ENCODE results near the gene DDTL.
"Not testable (repeated sequence)": the region's sequence is repeated elsewhere in the genome, so short reads cannot be mapped to it uniquely, and the experiment has no call there.

Gene DDTL

DNA sequence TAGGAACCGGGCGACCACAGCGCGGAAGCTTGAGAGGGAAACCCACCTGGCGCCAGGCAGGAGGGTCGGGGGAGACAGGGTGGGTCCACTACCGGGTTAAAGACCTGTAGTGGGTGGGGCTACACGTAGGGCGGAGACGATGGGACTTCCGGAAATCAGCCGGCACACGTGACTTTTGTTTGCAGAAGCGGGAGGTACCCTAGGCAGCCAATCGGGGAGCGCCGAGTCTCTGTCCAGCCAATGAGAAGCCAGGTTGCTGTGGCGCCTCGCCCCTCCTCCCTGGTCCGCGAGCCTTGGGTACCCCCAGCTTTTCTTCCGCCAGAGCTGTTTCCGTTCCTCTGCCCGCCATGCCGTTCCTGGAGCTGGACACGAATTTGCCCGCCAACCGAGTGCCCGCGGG lies at the start of gene DDTL:
DDTL (plus strand) TSS at position 321 of the 400 bp plus-strand sequence; CDS start at position 348, 27 bp downstream.
- DNase-seq, result not testable (repeated sequence)

GRCh38 chr22:23920267-23920611 lies 46.4 kb upstream of the DDTL start:
- not testable (repeated sequence) for DNase-seq

- DNase-seq, result not testable (repeated sequence)
These were observed 45.0 kb upstream of the DDTL start for GRCh38 chr22:23921586-23922201.

DNA sequence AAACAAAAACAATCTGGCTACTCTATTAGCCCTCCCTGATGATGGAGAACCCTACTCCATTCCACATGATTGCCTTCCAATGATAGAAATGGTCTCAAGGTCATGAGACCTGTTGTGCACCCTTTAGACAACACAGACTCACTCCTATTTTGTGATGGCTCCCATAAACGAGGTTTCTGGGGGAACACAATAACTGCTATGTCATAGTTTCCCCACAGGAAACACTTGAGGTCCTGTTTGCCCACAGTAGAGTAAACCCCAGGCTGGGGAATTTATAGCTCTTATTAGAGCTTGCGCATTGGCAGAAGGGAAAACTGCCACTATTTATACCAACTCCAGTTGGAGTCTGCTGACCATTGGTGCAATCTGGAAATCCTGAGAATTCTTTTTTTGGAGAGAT lies 43.8 kb upstream of the DDTL start:
- no peak for DNase-seq

GRCh38 chr22:23925020-23925606 lies 41.6 kb upstream of the DDTL start:
- no peak for DNase-seq

GRCh38 chr22:23926561-23926960 lies 40.1 kb upstream of the DDTL start:
- DNase-seq, result no peak

DNA sequence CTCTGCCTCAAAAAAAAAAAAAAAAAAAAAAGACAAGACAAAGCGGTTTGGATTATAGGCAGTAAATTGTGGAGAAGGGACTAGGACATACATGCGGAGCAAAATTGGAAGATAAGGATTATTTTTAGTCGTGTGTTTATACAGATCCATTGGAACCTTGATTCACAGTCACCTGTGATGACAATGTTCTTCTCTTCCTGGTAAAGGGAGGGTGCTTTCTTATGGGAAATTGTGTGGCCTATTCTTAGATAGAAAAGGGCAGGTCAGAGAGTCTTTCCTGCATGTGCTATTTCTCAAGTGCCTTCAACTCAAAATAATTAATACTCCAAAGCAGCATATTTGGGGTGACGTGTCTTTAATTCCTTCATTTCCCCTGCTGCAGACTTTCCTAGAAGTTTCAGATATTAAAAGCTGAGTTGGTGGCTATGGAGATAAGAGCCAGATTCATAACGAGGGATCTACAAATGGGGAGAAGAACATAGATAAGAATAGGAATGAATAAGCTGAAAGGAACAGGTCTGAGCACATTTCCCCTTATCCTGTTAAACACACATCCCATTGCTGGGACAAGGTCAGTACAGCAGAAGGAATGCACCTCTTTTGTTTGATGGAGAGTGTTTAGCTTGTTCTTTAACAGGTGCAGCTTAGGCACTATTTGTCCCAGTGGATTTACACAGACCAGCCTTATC lies 28.2 kb upstream of the DDTL start:
- no peak for DNase-seq

- no peak for DNase-seq
These were observed 27.7 kb upstream of the DDTL start for GRCh38 chr22:23939017-23939357.

DNA sequence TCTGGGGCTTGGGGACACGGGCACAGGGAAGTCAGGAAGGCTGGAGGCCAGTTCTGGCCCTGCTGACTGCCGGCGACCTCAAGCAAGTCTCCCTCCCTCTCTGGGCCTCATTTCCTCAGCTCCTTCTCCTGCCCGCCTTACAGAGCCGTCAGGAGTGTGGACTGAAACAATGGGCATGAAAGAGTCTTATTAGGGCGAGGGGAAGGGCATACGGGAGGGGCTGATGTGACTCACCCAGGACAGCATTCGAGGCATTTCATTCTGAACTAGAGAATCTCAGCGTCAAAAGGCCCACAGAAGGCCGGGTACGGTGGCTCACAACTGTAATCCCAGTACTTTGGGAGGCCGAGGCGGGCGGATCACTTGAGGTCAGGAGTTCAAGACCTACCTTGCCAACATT lies 26.5 kb upstream of the DDTL start:
- DNase-seq, result not testable (repeated sequence)

GRCh38 chr22:23947391-23947790 lies 19.3 kb upstream of the DDTL start:
- DNase-seq, result not testable (repeated sequence)

- not testable (repeated sequence) for DNase-seq
These were observed 16.9 kb upstream of the DDTL start for GRCh38 chr22:23949764-23950163.

GRCh38 chr22:23951383-23951782 lies 15.3 kb upstream of the DDTL start:
- not testable (repeated sequence) for DNase-seq

GRCh38 chr22:23952794-23953405 lies 13.8 kb upstream of the DDTL start:
- DNase-seq, result not testable (repeated sequence)

DNA sequence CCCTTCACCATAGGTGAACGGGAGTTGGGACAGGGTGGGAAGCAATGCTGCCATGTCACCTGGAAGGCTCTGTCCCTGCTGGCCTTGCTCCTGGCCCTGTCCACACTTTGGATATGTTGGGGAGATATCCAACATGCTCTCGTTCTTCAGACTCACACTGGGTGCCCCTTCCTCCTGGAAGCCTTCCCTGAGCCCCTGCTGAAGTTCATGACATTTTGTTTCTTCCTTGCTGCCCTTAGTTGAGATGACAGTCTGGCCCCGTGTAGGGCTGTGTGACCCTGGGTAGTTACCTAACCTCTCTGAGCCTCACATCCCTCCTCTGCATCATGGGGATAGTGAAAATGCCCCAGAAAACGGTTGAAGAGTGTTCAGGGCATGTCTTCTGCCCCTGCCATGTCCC lies 13.2 kb upstream of the DDTL start:
- not testable (repeated sequence) for DNase-seq

DNA sequence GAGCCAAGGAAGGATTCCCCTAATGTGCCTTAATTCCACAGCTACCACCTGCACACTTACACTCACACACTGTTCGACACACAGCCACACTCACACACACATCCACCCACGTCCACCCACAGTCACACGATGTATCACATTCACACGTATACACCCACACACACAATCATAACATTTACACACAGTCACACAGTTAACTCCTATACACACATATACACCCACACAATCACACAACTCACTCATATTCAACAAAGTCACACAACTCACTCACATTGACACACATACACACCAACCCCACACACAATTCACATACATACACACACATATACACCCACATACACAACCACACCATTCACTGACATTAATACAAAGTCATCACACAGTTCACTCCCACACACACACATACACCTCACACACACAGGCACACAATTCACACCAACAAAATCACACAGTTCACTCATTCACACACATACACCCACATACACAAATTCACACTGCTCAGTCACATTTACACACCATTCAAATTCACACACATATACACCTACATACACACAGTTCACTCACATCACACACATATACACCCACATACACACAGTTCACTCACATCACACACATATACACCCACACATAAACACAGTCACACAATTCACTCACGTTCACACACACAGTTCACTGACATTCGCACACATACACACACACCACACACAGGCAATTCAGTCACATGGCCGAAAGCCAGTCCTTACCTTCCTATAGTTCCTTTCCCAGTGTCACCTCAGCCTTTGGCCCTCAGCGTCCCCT lies 12.3 kb upstream of the DDTL start:
- DNase-seq, result not testable (repeated sequence)

- not testable (repeated sequence) for DNase-seq
These were observed 11.7 kb upstream of the DDTL start for GRCh38 chr22:23954991-23955305.

GRCh38 chr22:23955886-23956285 lies 10.8 kb upstream of the DDTL start:
- not testable (repeated sequence) for DNase-seq

DNA sequence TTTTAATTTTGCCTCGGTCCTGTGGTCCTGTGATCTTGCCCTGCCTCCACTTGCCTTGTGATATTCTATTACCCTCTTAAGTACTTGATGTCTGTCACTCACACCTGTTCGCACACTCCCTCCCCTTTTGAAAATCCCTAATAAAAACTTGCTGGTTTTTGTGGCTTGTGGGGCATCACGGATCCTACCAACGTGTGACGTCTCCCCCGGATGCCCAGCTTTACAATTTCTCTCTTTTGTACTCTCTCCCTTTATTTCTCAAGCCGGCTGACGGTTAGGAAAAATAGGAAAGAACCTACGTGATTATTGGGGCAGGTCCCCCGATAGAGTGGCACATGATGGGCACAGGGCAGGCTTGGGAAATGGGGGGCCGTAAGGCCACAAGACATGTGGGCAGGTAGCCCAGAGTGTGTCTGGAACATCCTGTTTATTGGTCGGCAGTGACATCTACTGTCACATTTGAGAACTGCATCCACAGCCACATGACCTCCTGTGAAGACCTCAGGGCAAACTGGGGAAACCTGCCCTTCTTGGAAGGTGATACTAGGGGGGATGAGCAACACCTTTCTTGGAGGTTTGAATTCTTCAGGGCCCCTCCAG lies 10.3 kb upstream of the DDTL start:
- peak; percentile 80 for DNase-seq

- DNase-seq, result not testable (repeated sequence)
These were observed 5.5 kb upstream of the DDTL start, which contains the start of gene GSTT2B for GRCh38 chr22:23961084-23961771. GSTT2B (minus strand) TSS chr22:23961195; CDS start chr22:23961131, 64 bp downstream.

DNA sequence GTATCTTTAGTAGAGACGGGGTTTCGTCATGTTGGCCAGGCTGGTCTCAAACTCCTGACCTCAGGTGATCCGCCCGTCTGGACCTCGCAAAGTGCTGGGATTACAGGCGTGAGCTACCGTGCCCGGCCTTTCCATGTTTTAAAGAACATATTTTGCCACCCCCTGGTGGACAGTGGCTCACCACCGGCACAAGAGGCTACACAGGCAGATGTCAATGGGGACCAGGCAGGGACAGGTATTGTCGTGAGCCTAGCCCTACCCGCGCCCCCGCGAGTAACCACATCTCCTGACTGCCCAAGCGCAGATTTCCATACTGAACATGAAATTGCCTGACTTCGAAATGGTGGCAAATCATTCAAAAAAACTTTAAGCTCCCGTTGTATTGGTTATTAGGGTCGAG lies 594 bp upstream of the DDTL start:
- DNase-seq, result not testable (repeated sequence)

GRCh38 chr22:23969071-23969470 lies 2.4 kb downstream of the DDTL start:
- DNase-seq, result no peak

GRCh38 chr22:23970201-23970641 lies 3.5 kb downstream of the DDTL start:
- DNase-seq, result no peak
